ENCODE results near the gene DDX41. TPM values are rescaled to one million over a fixed set of nuclear protein-coding genes. Genes with fewer than 3 reads are reported as not detected.
"Not testable (repeated sequence)": the region's sequence is repeated elsewhere in the genome, so short reads cannot be mapped to it uniquely, and the experiment has no call there.

DDX41 gene
- total RNA-seq = 100 to 1,000 TPM in 2 of 6 donors, 10 to 100 TPM in 4; 82.0 to 150 (median 91.9) TPM

DNA sequence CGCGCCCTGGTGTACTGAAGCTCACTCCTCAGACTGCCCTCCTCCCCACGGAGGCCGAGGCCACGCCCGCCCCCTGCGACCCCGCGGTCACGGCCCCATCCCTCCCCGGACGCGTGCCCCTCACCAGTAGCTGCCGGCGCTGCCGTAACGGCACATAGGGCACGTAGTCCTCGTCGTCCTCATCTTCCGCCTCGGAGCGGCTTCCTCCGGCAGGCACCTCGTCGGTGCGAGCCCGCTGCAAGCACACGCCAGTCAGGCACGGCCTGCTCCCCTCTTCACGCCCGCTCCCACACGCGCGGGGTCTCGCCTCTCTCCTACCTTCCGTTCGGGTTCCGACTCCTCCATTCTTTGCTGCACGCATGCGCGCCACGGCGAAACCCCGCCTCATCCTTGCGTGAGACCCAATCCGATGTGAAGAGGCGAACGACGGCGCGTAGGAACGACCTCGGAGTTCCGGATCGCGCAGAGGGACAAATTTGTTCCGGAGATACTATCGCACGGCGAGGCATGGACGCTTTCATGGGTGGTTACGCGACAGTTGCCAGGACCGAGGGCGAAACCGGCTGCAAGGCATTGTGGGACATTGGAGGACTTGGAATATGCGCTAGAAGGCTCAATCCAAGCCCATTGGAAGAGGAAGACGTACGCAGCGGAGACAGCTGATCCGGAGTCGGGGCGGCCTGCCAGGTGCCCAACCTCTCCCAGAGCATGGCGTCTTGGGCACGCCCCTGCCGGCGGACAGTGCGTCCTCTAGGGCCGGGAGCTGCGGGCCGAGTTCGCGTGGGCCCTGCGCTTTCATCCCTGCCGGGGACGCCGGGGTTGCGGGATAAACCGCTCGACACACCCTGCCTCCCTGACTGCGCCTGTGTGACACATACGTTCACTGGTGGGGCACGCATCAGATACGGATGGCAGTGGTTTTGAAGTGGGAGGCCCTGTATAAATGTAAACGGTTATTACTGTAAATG, at the start of gene DDX41:
TSS of gene DDX41 (minus strand) at position 361 of the 968 bp plus-strand sequence. CDS start at position 345, 16 bp downstream.
- peak within 1 kb of the TSS; percentile 78 to 94 (median 84) for H3K27ac ChIP-seq
- no peaks in the 10 kb centered on the region for H3K9me3 ChIP-seq
- no peaks in the 10 kb centered on the region for H3K27me3 ChIP-seq
- H3K4me1 ChIP-seq = peaks cover 11 to 25% (median 14%) of the 10 kb centered on the region in 4 donors
- peak; percentile 96 to 97 for ATAC-seq (ENCODE audit: low FRiP score in 2 of 2)
- TF ChIP-seq POLR2A (IDR thresholded peaks at IDR 0.05) (peak in 3 of 4 donors; percentile 27 to 72 (median 29)), EP300 (IDR thresholded peaks at IDR 0.05) (peak in 1 of 4 donors; percentile 55), POLR2AphosphoS5 (IDR thresholded peaks at IDR 0.05) (peak; percentile 93 to 97)
- TF ChIP-seq, protein P1, sequence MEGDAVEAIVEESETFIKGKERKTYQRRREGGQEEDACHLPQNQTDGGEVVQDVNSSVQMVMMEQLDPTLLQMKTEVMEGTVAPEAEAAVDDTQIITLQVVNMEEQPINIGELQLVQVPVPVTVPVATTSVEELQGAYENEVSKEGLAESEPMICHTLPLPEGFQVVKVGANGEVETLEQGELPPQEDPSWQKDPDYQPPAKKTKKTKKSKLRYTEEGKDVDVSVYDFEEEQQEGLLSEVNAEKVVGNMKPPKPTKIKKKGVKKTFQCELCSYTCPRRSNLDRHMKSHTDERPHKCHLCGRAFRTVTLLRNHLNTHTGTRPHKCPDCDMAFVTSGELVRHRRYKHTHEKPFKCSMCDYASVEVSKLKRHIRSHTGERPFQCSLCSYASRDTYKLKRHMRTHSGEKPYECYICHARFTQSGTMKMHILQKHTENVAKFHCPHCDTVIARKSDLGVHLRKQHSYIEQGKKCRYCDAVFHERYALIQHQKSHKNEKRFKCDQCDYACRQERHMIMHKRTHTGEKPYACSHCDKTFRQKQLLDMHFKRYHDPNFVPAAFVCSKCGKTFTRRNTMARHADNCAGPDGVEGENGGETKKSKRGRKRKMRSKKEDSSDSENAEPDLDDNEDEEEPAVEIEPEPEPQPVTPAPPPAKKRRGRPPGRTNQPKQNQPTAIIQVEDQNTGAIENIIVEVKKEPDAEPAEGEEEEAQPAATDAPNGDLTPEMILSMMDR (IDR thresholded peaks at IDR 0.05) = peak in 4 of 6 experiments; percentile 14 to 36 (median 24)
- peaks cover 15 to 69% (median 62%) of the 10 kb centered on the region in 4 donors for H3K36me3 ChIP-seq
- peak within 1 kb of the TSS; percentile 74 to 99 (median 92) for H3K4me3 ChIP-seq
- WGBS, 2 donors = 1% methylated on average over 32 to 90 of the region's 96 CpGs
- DNase-seq = peak; percentile 96 to 99

GRCh38 chr5:177565046-177565445, 48.3 kb upstream of the DDX41 start:
- peaks cover 0 to 4% (median 0%) of the 10 kb centered on the region in 4 donors for H3K9me3 ChIP-seq
- no peak for TF ChIP-seq EP300 (IDR thresholded peaks at IDR 0.05)
- TF ChIP-seq, protein P1 (IDR thresholded peaks at IDR 0.05) = no peak
- TF ChIP-seq POLR2AphosphoS5 (IDR thresholded peaks at IDR 0.05) = no peak
- no peak for TF ChIP-seq POLR2A (IDR thresholded peaks at IDR 0.05)
- H3K27me3 ChIP-seq = no peaks in the 10 kb centered on the region
- no peaks in the 10 kb centered on the region for H3K4me1 ChIP-seq
- 77 to 79% methylated on average over 8 of the region's 8 CpGs for WGBS, 2 donors
- no peak overlapping the region for H3K27ac ChIP-seq
- ATAC-seq (ENCODE audit: low FRiP score in 2 of 2) = no peak
- no peak for DNase-seq
- no peak overlapping the region for H3K4me3 ChIP-seq
- H3K36me3 ChIP-seq = no peaks in the 10 kb centered on the region

DNA sequence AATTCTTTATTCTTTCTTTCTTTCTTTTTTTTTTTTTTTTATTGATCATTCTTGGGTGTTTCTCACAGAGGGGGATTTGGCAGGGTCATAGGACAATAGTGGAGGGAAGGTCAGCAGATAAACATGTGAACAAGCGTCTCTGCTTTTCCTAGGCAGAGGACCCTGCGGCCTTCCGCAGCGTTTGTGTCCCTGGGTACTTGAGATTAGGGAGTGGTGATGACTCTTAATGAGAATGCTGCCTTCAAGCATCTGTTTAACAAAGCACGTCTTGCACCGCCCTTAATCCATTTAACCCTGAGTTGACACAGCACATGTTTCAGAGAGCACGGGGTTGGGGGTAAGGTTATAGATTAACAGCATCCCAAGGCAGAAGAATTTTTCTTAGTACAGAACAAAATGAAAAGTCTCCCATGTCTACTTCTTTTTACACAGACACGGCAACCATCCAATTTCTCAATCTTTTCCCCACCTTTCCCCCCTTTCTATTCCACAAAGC, 42.7 kb upstream of the DDX41 start:
- not testable (repeated sequence) for H3K27ac ChIP-seq; H3K36me3 ChIP-seq; DNase-seq; H3K4me1 ChIP-seq; H3K4me3 ChIP-seq; H3K27me3 ChIP-seq; H3K9me3 ChIP-seq; ATAC-seq (ENCODE audit: low FRiP score in 2 of 2)
- WGBS, 2 donors = 56 to 59% methylated on average over 8 of the region's 8 CpGs

DNA sequence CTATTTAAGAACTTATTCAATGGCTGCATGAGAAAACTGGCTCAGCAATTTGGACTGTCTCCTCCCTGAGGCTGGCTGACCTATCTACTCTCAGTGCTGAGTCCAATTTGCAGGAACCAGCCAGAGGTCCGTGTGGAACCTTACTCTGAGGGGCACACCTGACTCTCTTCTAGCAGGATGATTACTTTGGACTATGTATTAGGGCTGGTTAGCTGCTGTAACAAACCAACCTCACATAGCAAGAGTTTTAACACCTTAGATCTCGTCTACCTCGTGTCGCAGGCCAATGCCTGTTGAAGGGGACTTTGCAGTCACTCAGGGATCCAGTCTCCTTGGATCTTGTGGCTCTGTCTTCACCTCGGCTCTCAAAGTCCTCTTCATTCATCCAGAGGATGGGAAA, 41.0 kb upstream of the DDX41 start:
- Histone ChIP-seq H3K9me3 (peaks cover 0 to 4% (median 0%) of the 10 kb centered on the region in 4 donors), H3K4me1 (peaks cover 7 to 17% (median 15%) of the 10 kb centered on the region in 4 donors), H3K4me3 (no peak overlapping the region), H3K27me3 (no peaks in the 10 kb centered on the region), H3K36me3 (no peaks in the 10 kb centered on the region), H3K27ac (no peak overlapping the region)
- ATAC-seq (ENCODE audit: low FRiP score in 2 of 2) (no peak), DNase-seq (no peak)
- WGBS, 2 donors = 83 to 91% methylated on average over 4 to 5 of the region's 5 CpGs
- TF ChIP-seq POLR2AphosphoS5 (IDR thresholded peaks at IDR 0.05) = no peak
- no peak for TF ChIP-seq EP300 (IDR thresholded peaks at IDR 0.05)
- TF ChIP-seq, protein P1 (IDR thresholded peaks at IDR 0.05) = no peak
- no peak for TF ChIP-seq POLR2A (IDR thresholded peaks at IDR 0.05)

DNA sequence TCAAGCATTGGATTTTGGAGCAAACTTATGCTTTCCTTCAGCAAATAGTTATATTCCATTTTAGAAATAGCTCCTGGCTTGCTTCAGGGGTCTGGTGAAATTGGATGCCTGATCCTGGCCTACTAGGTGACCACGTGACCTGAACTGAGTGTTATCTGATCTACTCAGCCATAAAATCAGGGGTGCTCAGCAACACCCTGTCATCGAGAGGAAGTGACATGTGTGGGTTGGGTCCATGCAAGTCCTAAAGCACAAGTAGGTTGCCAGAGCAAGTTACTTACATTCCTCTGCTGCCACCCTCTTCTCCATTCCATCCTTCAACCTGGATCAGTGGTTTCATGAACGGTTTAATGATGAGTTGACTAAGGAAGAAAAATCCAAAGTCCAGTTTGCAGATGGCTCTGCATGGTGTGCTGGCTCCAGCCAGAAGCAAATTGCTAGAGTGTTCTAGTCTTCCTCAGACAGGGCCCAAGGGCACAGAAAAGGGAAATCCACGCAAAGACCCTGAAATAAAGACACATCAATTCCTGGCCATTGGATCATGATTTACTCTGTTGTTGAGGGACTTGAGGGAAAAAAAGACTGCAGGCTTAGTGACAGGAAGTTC, 40.4 kb upstream of the DDX41 start:
- H3K36me3 ChIP-seq = peaks cover 0 to 3% (median 0%) of the 10 kb centered on the region in 4 donors
- no peak overlapping the region for H3K4me3 ChIP-seq
- ATAC-seq (ENCODE audit: low FRiP score in 2 of 2) (no peak), DNase-seq (no peak)
- 48 to 57% methylated on average over 4 of the region's 4 CpGs for WGBS, 2 donors
- H3K27me3 ChIP-seq = no peaks in the 10 kb centered on the region
- no peak for TF ChIP-seq POLR2A (IDR thresholded peaks at IDR 0.05)
- TF ChIP-seq EP300 (IDR thresholded peaks at IDR 0.05) = no peak
- TF ChIP-seq, protein P1 (IDR thresholded peaks at IDR 0.05) = no peak
- TF ChIP-seq POLR2AphosphoS5 (IDR thresholded peaks at IDR 0.05) = no peak
- peaks cover 0 to 4% (median 0%) of the 10 kb centered on the region in 4 donors for H3K9me3 ChIP-seq
- H3K4me1 ChIP-seq = peaks cover 13 to 24% (median 21%) of the 10 kb centered on the region in 4 donors
- H3K27ac ChIP-seq = no peak overlapping the region
